ENCODE data around the gene CXCL14. TPM values are rescaled to one million over a fixed set of nuclear protein-coding genes. Genes with fewer than 3 reads are reported as not detected.

The CXCL14 gene
- total RNA-seq, 6 experiments from 2014 or later = 2.3 to 12.2 (median 3.8) TPM

GRCh38 chr5:135561266-135561665 lies 17.5 kb downstream of the CXCL14 start:
- intact Hi-C loops (cut with DNase I) = loop anchor here in 1 of 2 donors (10.0 kb wide), 1 partner anchor 274 kb away; the partner anchor contains the start of gene SLC25A48

GRCh38 chr5:135560858-135561257 lies 17.9 kb downstream of the CXCL14 start:
- Histone ChIP-seq H3K4me3 (no peak overlapping the region), H3K36me3 (no peaks in the 10 kb centered on the region), H3K9me3 (no peaks in the 10 kb centered on the region), H3K4me1 (no peaks in the 10 kb centered on the region), H3K27ac (no peak overlapping the region), H3K27me3 (no peaks in the 10 kb centered on the region)
- 16% methylated on average over 12 of the region's 14 CpGs for WGBS (ENCODE audit: insufficient coverage, low coverage, low lambda C conversion rate, missing lambda C conversion rate)
- intact Hi-C loops (cut with DNase I) = loop anchor here in 1 of 2 donors (10.0 kb wide), 1 partner anchor 274 kb away; the partner anchor contains the start of gene SLC25A48
- DNase-seq = peak; percentile 71 to 78 (median 77)
- TF ChIP-seq, protein P1, sequence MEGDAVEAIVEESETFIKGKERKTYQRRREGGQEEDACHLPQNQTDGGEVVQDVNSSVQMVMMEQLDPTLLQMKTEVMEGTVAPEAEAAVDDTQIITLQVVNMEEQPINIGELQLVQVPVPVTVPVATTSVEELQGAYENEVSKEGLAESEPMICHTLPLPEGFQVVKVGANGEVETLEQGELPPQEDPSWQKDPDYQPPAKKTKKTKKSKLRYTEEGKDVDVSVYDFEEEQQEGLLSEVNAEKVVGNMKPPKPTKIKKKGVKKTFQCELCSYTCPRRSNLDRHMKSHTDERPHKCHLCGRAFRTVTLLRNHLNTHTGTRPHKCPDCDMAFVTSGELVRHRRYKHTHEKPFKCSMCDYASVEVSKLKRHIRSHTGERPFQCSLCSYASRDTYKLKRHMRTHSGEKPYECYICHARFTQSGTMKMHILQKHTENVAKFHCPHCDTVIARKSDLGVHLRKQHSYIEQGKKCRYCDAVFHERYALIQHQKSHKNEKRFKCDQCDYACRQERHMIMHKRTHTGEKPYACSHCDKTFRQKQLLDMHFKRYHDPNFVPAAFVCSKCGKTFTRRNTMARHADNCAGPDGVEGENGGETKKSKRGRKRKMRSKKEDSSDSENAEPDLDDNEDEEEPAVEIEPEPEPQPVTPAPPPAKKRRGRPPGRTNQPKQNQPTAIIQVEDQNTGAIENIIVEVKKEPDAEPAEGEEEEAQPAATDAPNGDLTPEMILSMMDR (IDR thresholded peaks at IDR 0.05) = peak; percentile 56 to 86 (median 80)
- no peak for TF ChIP-seq POLR2A (IDR thresholded peaks at IDR 0.05)
- peak; percentile 87 to 98 (median 92) for ATAC-seq

More at GRCh38 chr5:135561266-135561665, 17.5 kb downstream of the CXCL14 start:
- 77% methylated on average over 6 of the region's 6 CpGs for whole genome bisulfite sequencing (ENCODE audit: insufficient coverage, low coverage, low lambda C conversion rate, missing lambda C conversion rate)
- DNase-seq (peak in 1 of 3 donors; percentile 16), ATAC-seq (no peak)
- no peaks in the 10 kb centered on the region for H3K9me3 ChIP-seq
- H3K36me3 ChIP-seq = no peaks in the 10 kb centered on the region
- no peaks in the 10 kb centered on the region for H3K4me1 ChIP-seq
- no peak for TF ChIP-seq POLR2A (IDR thresholded peaks at IDR 0.05)
- TF ChIP-seq, protein P1 (IDR thresholded peaks at IDR 0.05) = no peak
- no peak overlapping the region for H3K27ac ChIP-seq
- no peak overlapping the region for H3K4me3 ChIP-seq
- no peaks in the 10 kb centered on the region for H3K27me3 ChIP-seq

DNA sequence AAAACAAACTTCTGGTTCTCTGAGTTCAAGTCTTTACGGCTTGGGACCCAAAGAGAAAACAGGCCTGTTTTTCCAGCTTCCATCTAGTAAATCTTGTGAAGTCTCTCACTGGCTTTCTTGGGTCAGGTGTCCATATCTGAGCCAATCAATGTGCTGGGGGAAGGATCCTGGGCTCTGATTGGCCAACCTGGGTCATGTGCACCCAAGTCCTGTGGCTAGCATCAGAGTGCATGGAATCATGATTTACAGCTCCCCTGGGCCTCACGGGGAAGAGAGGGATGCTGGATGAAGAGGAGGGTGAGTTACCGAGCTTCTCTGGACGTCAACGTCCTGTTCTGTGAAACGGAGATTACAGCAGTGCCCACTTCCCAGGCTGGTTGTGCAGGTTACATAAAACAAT lies 19.4 kb downstream of the CXCL14 start:
- intact Hi-C loops (cut with DNase I) = no loop called here
- Histone ChIP-seq H3K36me3 (no peaks in the 10 kb centered on the region), H3K27ac (no peak overlapping the region), H3K9me3 (no peaks in the 10 kb centered on the region), H3K4me1 (no peaks in the 10 kb centered on the region), H3K27me3 (no peaks in the 10 kb centered on the region), H3K4me3 (no peak overlapping the region)
- DNase-seq (no peak), ATAC-seq (no peak)
- 39% methylated on average over 2 of the region's 6 CpGs for WGBS (ENCODE audit: insufficient coverage, low coverage, low lambda C conversion rate, missing lambda C conversion rate)
- TF ChIP-seq, protein P1 (IDR thresholded peaks at IDR 0.05) = no peak
- TF ChIP-seq POLR2A (IDR thresholded peaks at IDR 0.05) = no peak

GRCh38 chr5:135557076-135557838 lies 21.5 kb downstream of the CXCL14 start:
- Histone ChIP-seq H3K27me3 (no peaks in the 10 kb centered on the region), H3K27ac (no peak overlapping the region), H3K4me1 (no peaks in the 10 kb centered on the region), H3K36me3 (no peaks in the 10 kb centered on the region), H3K4me3 (no peak overlapping the region), H3K9me3 (no peaks in the 10 kb centered on the region)
- peak in 1 of 3 donors; percentile 27 for DNase-seq
- 56% methylated on average over 10 of the region's 11 CpGs for WGBS (ENCODE audit: insufficient coverage, low coverage, low lambda C conversion rate, missing lambda C conversion rate)
- ATAC-seq = no peak
- intact Hi-C loops (cut with DNase I) = no loop called here
- TF ChIP-seq, protein P1 (IDR thresholded peaks at IDR 0.05) = no peak
- TF ChIP-seq POLR2A (IDR thresholded peaks at IDR 0.05) = no peak
